SK-N-SH treated with all-trans-retinoic acid at 6 μM for 48 hours (cell line): ENCODE results near the gene DCUN1D2.

Experiments used
- CSDC2 ChIP-seq: fragments of 250-450 bp; sonication (Bioruptor Pico); IDR thresholded peaks from 2 replicates; pipeline ENCODE4 v1.5.0; 2020; ENCODE audit warnings: mild to moderate bottlenecking, moderate library complexity
- PATZ1 ChIP-seq: fragments of 250-450 bp; sonication (Bioruptor Pico); IDR thresholded peaks from 2 replicates; pipeline ENCODE4 v1.8.0; 2020; ENCODE audit warnings: mild to moderate bottlenecking, moderate library complexity, borderline replicate concordance
- ZFP30 ChIP-seq: fragments of 450-650 bp; formaldehyde crosslinking; IDR thresholded peaks from 2 replicates; pipeline ENCODE4 v1.5.0; 2022; ENCODE audit warnings: mild to moderate bottlenecking, moderate library complexity

DNA sequence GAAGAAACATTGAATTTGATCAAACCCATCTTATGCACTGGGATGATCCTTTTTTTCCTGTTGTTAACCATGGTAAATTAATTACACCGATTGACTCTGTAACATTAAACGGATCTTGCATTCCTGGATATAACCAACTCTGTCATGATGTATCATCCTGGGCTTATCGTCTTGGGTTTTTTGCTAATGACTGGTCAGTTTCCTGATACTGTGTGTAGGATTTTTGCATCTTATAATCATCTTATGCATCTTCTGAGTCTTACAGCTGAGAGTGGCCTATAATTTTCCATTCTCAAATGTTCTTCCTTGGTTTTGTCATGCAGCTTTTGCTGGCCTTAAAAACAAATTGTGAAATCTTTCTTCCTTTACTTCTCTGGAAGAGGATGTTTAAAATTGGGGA is 12.8 kb downstream of the DCUN1D2 start:
- no peak for TF ChIP-seq CSDC2 (CRISPR knock-in tag)
- TF ChIP-seq ZFP30 (CRISPR knock-in tag), result no peak
- no peak for TF ChIP-seq PATZ1 (CRISPR knock-in tag)
